ENCODE results near the gene TULP1. TPM values are rescaled to one million over a fixed set of nuclear protein-coding genes. Genes with fewer than 3 reads are reported as not detected.

TULP1 gene
- total and polyA plus RNA-seq, 2 of the 4 experiments (the other 2 are of a cell fraction): not detected

- Histone ChIP-seq H3K4ac (ENCODE audit: low read depth, low read length) (no peak overlapping the region), H2BK15ac (ENCODE audit: low read depth, low read length) (no peak overlapping the region), H3K4me1 (ENCODE audit: control insufficient read depth, insufficient read depth, low read length) (0 out of 2 replicates have a peak, but pooled peaks cover 1% of the 10 kb centered on the region), H2AK9ac (replicated peaks; ENCODE audit: low read depth, low read length, poor library complexity) (no peak overlapping the region), H2BK20ac (ENCODE audit: low read depth, low read length) (no peak overlapping the region), H3K23ac (ENCODE audit: low read depth, low read length) (no peak overlapping the region), H3K4me2 (ENCODE audit: low read depth, low read length) (no peak overlapping the region), H3K18ac (ENCODE audit: low read depth, low read length) (no peak overlapping the region), H3K27me3 (ENCODE audit: control insufficient read depth, insufficient read depth, low read length) (peaks cover 69% of the 10 kb centered on the region), H3K27ac (ENCODE audit: insufficient read depth, low read length) (no peak overlapping the region), H3K4me3 (ENCODE audit: insufficient read depth, low read depth, low read length) (no peak overlapping the region), H3K36me3 (ENCODE audit: control insufficient read depth, insufficient read depth, low read length) (no peaks in the 10 kb centered on the region), H2BK5ac (ENCODE audit: low read depth, low read length, poor library complexity, severe bottlenecking) (no peak overlapping the region), H4K5ac (ENCODE audit: low read depth, low read length) (no peak overlapping the region), H3K79me1 (ENCODE audit: low read depth in 1 of 2, low read length in 2 of 2) (no peaks in the 10 kb centered on the region), H4K20me1 (ENCODE audit: insufficient read depth, low read length) (no peaks in the 10 kb centered on the region), H3K56ac (ENCODE audit: extremely low read depth, insufficient read depth, low read length) (no peak overlapping the region), H4K8ac (ENCODE audit: low read depth in 2 of 2, low read length in 2 of 2) (no peak overlapping the region), H3K14ac (replicated peaks; ENCODE audit: low read depth, low read length) (no peak overlapping the region), H3K9ac (ENCODE audit: low read depth, low read length) (no peak overlapping the region), H3K9me1 (ENCODE audit: insufficient read depth, low read length) (no peaks in the 10 kb centered on the region), H2AK5ac (ENCODE audit: low read depth, low read length) (no peak overlapping the region), H3K9me3 (ENCODE audit: control insufficient read depth, insufficient read depth, low read length) (peaks cover 5% of the 10 kb centered on the region; the same call in 1 of the 2 replicates), H2AFZ (replicated peaks; ENCODE audit: low read length, poor library complexity) (no peak overlapping the region), H2BK120ac (ENCODE audit: low read depth, low read length) (no peak overlapping the region), H4K91ac (ENCODE audit: insufficient read depth, low read depth, low read length) (no peak overlapping the region)
- ChIA-PET CTCF (no interaction called here), POLR2A (ENCODE audit: unreplicated experiment) (no interaction called here)
- TF ChIP-seq ELK1 (IDR thresholded peaks at IDR 0.05; ENCODE audit: borderline replicate concordance, low read depth, low read length) (no peak), RAD21 (IDR thresholded peaks at IDR 0.05; ENCODE audit: low read length) (no peak), CTCF (conservative IDR thresholded peaks at IDR 0.05; ENCODE audit: low read depth, low read length) (no peak), RFX5 (IDR thresholded peaks at IDR 0.05; ENCODE audit: low read depth, low read length) (no peak), POLR2A (IDR thresholded peaks at IDR 0.05; ENCODE audit: low read depth, low read length) (no peak), MAFK (IDR thresholded peaks at IDR 0.05; ENCODE audit: low read depth, low read length) (no peak), USF2 (IDR thresholded peaks at IDR 0.05; ENCODE audit: low read depth, low read length) (no peak), FOS (IDR thresholded peaks at IDR 0.05; ENCODE audit: low read depth, low read length) (no peak), CEBPB (IDR thresholded peaks at IDR 0.05; ENCODE audit: low read depth, low read length) (no peak), CHD1 (IDR thresholded peaks at IDR 0.05; ENCODE audit: low read depth, low read length) (no peak), BHLHE40 (IDR thresholded peaks at IDR 0.05; ENCODE audit: low read depth, low read length) (no peak)
- no peak for DNase-seq
- intact Hi-C loops (cut with micrococcal nuclease) (no loop called here), dilution Hi-C loops (cut with HindIII; ENCODE audit: low sequenced_read_pairs, unreplicated experiment) (no loop called here), in situ Hi-C loops (cut with MboI; ENCODE audit: low sequenced_read_pairs) (no loop called here)
- no peak for ATAC-seq (ENCODE audit: low read depth)
- WGBS, 2 experiments (ENCODE audit: extremely low coverage in 2 of 2, insufficient read length in 1 of 2): no CpG with 5 or more reads among the region's 7 CpGs
- BruUV-seq (replicated peaks): no TSS peak
Observed at GRCh38 chr6:35510916-35511561, 1.7 kb downstream of the TULP1 start.

Data from IMR-90 (cell line).